CD4-positive, alpha-beta T cell treated with Interleukin-12 subunit alpha and Interleukin-12 subunit beta, for 1 hour (primary cell): ENCODE results near the gene XK.
"Not testable (repeated sequence)": the region's sequence is repeated elsewhere in the genome, so short reads cannot be mapped to it uniquely, and the experiment has no call there.

Experiments
- DNase-seq: peaks from one replicate; pipeline ENCODE4 v3.0.0-alpha.2; 2020

Gene XK

DNA sequence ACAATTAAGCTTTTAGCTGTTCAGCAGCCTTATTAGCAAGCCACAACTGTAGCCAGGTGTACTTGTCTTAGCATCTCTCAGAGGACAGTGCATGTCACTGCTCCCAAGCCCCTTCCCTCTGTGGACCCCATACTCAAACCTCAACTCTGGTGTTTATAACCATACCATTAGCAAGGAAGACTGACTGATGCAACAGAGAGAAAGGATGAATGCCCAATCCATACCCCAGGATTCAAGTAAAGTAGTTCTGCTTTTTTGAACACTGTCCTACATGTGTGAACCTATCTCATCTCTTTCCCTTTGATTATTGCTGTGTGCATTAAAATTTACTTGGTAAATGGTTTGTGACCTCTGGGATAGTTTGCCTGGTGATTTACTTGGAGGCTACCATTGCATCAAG, 71.5 kb downstream of the XK start:
- DNase-seq = no peak

DNA sequence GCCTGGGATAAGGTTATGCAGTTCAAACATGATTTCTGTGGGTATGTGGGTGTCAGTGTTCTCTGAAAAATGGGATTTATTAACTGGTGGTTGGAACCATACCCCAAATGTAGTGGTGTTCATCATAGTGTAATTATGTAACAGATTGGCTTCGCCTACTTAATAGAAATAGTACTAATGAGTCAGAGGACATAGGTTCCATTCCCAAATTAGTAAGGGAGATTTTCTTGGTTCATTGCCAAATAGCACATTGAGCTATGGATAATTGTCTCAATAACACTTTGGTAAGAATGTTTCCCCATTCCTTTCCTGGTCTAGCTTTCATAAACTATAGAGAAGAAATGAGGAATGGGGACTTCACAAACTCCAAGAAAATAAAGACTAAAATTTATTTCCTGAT, 73.8 kb downstream of the XK start:
- no peak for DNase-seq

DNA sequence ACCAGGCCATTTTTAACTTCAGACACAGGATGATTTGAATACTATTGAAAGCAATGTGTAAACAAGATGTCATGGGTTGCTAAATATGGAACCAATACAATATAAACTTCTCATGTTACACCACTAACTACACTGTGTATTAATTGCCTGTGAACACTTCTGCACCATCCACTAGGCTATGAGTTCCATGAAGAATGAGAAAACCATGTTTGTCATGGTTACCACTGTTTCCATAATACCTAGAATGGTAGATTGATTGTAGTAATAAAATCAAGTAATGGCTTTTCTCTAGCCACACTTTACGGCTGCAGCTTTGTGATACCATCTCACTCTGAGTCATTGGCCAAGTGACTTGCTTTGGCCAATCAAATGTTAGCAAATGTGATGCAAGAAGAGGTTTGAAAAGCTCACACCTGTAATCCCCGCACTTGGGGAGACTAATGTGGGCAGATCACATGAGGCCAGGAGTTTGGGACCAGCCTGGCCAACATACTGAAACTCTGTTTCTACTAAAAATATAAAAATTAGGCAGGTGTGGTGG, 74.4 kb downstream of the XK start:
- no peak for DNase-seq

DNA sequence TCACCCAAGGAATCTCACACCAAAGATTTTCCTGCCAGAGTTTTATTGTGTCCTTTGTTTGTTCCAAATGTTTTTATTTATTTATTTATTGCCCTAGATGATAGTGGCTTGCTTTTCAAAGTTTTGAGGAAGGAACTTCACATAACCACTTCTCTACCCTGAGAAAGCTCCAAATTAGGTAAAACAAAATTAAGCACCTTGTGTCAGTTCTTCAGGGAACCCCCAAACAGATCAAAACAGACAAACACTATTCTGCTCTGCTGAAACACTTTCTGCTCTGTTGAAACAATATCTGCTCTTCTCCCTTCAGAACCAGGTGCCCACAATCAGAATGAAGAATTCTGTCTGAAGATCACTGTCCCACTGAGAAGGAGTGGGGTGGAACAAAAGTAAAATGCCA, 77.8 kb downstream of the XK start:
- DNase-seq = no peak

DNA sequence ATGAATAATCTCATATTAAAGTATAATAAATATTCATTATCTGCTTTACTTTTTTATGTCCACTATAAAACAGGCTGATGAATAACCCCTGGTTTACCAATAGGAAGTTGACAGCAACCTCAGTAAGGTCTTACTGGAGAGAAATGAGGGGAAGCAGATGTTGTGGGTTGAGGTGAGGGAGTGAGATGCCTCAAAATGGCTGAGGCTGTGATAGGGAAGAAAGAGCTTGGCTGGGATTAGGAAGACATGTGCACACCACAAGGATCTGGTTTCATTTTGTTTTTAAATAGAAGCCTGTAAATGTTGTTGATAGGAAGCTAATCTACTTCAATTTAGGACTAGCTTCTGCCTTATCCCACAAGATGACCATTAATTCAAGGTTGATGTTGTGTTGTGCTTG, 79.9 kb downstream of the XK start:
- DNase-seq = no peak

GRCh38 chrX:37767430-37767829, 81.8 kb downstream of the XK start:
- no peak for DNase-seq

DNA sequence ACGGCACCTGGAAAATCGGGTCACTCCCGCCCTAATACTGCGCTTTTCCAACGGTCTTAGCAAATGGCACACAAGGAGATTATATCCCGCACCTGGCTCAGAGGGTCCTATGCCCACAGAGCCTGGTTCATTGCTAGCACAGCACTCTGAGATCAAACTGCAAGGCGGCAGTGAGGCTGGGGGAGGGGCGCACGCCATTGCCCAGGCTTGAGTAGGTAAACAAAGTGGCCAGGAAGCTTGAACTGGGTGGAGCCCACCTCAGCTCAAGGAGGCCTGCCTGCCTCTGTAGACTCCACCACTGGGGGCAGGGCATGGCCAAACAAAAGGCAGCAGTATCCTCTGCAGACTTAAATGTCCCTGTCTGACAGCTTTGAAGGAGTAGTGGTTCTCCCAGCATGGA, 83.3 kb downstream of the XK start:
- DNase-seq = not testable (repeated sequence)

DNA sequence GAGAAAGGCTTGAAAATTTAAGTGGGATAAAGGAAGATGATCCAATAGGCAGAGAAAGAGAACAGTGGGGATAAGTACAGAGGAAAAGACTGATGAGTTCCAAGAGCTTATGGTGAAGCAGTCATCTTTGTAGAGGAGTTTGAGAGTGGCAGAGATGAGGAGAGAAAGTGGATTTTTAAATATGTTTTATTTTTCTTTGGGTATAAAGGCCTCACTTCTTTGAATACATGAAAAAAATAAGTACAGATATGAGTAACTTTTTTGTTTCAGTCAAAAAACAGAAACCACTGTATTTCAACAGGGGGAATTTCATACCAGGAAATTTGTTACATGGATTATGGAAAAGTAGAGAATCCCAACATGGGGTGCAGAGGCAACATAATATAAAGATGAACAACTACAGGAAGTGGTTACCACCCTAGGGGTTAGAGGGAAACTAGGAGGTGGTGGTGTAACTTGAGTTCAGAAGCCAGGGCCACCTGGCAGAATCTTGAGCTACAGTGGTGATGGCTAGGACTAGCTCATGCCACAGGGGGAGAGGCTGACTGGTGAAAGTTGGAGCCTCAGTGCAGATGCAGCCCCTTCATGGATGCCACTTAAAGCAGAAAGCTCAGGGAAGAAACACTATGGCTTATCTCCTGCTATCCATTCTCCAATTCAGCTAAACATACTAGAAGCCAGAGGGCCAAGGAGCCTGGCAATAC, 90.8 kb downstream of the XK start:
- no peak for DNase-seq

GRCh38 chrX:37776987-37777325, 91.4 kb downstream of the XK start:
- no peak for DNase-seq

GRCh38 chrX:37779857-37780256, 94.3 kb downstream of the XK start, which contains the start of gene CYBB:
CYBB (plus strand) TSS chrX:37780059; CDS start chrX:37780078, 19 bp downstream.
- DNase-seq = no peak

GRCh38 chrX:37781081-37781480, 95.5 kb downstream of the XK start:
- no peak for DNase-seq
